Psoas muscle (tissue), 8 donors: ENCODE data around the gene RAB32. TPM values are rescaled to one million over a fixed set of nuclear protein-coding genes. Genes with fewer than 3 reads are reported as not detected.

ENCODE experiments used
- ATAC-seq, 4 donors: fragments of 200-7000 bp; cut with Tn5 transposase; one replicate each; pipeline ENCODE4 v1.9.1; 2020; ENCODE audit warnings: moderate library complexity in 3 of 4, mild to moderate bottlenecking in 2 of 4
- DNase-seq, 2 donors: peaks; one replicate each; pipeline ENCODE4 v3.0.0-alpha.2; 2020
- H3K27ac ChIP-seq: fragments of 200-600 bp; one replicate; pipeline ENCODE4 v1.8.0; 2022
- H3K27me3 ChIP-seq, 3 donors: fragments of 200-600 bp in 1 of 3; one replicate each; pipeline versions ENCODE4 v1.6.1 to v1.8.0; 2013 to 2022; ENCODE audit warnings: low read length in 2 of 3, mild to moderate bottlenecking in 2 of 3, moderate library complexity in 1 of 3; ENCODE audit not compliant: insufficient read depth in 3 of 3
- H3K36me3 ChIP-seq, 2 donors: fragments of 200-600 bp in 1 of 2; one replicate each; pipeline versions ENCODE4 v1.6.1 to v1.8.0; 2013 to 2022; ENCODE audit warnings: low read depth in 1 of 2, mild to moderate bottlenecking in 1 of 2, moderate library complexity in 1 of 2; ENCODE audit not compliant: insufficient read depth in 1 of 2
- H3K4me1 ChIP-seq: fragments of 200-600 bp; one replicate; pipeline ENCODE4 v1.8.0; 2022
- H3K4me3 ChIP-seq: fragments of 200-600 bp; one replicate; pipeline ENCODE4 v1.8.0; 2022; ENCODE audit warnings: mild to moderate bottlenecking
- H3K9me3 ChIP-seq: fragments of 200-600 bp; one replicate; pipeline ENCODE4 v1.8.0; 2022
- WGBS, 3 donors: extraction: QIAGEN DNeasy Blood & Tissue Kit; methylation state at CpG; one replicate each; pipeline versions ENCODE4 v1.1.6 to v1.1.7; 2013; 5-methylcytosine and 5-hydroxymethylcytosine counted together
- intact Hi-C, 2 donors: fragments of 100-400 bp; cut with DNase I; formaldehyde crosslinking; loops; one replicate each; pipeline versions ENCODE4 v1.11.0 to v1.14.2; 2022
- polyA plus RNA-seq, 3 donors: library from polyadenylated mRNA; stranded (reverse); fragments of 200-250 nt; gene quantifications; one replicate each; pipeline ENCODE4 v1.2.3, GENCODE V29; 2013
- total RNA-seq, 4 donors: library from RNA; stranded (reverse); fragmentation: NEBNext Ultra II Directional in 2 of 4; extraction: Animal tissue kit (Norgen Biotek cat#: 25700) in 2 of 4; gene quantifications; one replicate each; pipeline versions ENCODE4 v1.2.1 to v1.2.4, GENCODE V29; 2021 to 2023
- TF ChIP-seq, protein P1 (sequence below): fragments of 200-600 bp; IDR thresholded peaks from one replicate; pipeline ENCODE4 v1.8.0; 2022; ENCODE audit warnings: antibody characterized with exemption
- donor health status: healthy with polysubstance abuse.
- donor health status: DM: no; HTN: no; CAD: no; lungs with moderate emphysema.
- donor health status: Bipolar disorder and iron deficiency.
- donor health status: healthy.
- donor health status: DM: yes; HTN: yes; CAD: no.
- donor health status: DM: no; HTN: no; CAD: no.
- donor health status: DM: no; HTN: no; CAD: no.
- donor health status: DM: yes; HTN: yes; CAD: no.

Gene RAB32
- total and polyA plus RNA-seq, 7 donors = 2.2 to 4.6 (median 3.0) TPM

DNA sequence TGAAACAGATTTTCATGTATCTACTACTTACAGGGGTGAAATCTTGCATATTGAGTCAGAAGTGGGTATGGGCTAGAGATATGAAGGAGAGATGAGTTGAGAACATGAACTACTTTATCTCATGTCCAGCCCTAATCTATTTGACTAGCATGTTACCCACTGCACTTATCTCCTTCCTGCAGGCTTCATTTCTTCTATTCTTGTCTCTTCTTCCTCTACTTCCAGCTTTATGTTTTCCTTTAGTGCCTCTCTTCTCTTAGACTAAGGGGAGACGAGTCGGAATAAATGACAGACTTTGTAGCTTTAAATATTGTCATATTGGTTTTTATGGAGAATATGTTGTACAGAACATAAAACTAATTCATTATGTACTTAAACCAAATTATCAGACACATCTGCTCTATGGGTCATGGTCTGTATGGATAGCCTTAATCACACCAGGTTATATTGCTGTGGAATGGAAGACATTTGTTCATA lies 5.3 kb downstream of the RAB32 start:
- 86 to 98% (median 95%) methylated on average over 2 of the region's 2 CpGs for WGBS, 3 donors
- DNase-seq = no peak

DNA sequence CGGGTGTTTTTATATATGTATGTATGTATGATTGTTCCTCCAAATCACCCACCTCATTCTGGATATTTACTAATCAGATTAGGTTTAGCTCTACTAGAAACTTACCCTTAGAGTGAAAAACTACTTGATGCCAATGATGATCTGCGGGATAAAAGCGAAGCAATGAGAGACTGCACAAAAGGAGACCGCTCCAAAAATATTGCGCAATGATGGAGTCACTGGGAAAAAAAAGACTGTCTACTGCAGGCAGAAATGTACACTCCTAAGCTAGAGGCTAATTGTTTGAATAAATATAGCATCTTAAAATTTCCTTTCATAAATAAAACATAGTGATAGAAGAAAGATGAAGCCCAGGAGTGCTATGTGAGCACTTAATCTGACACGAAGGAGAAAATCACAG lies 7.3 kb downstream of the RAB32 start:
- Histone ChIP-seq H3K4me3 (no peak overlapping the region), H3K4me1 (peaks cover 9% of the 10 kb centered on the region), H3K27me3 (no peaks in the 10 kb centered on the region), H3K9me3 (no peaks in the 10 kb centered on the region), H3K36me3 (peaks cover 0 to 18% of the 10 kb centered on the region in 2 donors), H3K27ac (no peak overlapping the region)
- 42 to 59% (median 50%) methylated on average over 6 of the region's 6 CpGs for WGBS, 3 donors
- ATAC-seq = peak in 1 of 4 donors; percentile 58
- intact Hi-C loops = no loop called here
- no peak for DNase-seq
- TF ChIP-seq, protein P1, sequence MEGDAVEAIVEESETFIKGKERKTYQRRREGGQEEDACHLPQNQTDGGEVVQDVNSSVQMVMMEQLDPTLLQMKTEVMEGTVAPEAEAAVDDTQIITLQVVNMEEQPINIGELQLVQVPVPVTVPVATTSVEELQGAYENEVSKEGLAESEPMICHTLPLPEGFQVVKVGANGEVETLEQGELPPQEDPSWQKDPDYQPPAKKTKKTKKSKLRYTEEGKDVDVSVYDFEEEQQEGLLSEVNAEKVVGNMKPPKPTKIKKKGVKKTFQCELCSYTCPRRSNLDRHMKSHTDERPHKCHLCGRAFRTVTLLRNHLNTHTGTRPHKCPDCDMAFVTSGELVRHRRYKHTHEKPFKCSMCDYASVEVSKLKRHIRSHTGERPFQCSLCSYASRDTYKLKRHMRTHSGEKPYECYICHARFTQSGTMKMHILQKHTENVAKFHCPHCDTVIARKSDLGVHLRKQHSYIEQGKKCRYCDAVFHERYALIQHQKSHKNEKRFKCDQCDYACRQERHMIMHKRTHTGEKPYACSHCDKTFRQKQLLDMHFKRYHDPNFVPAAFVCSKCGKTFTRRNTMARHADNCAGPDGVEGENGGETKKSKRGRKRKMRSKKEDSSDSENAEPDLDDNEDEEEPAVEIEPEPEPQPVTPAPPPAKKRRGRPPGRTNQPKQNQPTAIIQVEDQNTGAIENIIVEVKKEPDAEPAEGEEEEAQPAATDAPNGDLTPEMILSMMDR = no peak

More for the DNA sequence above, 5.3 kb downstream of the RAB32 start:
- H3K9me3 ChIP-seq = no peaks in the 10 kb centered on the region
- TF ChIP-seq, protein P1 = no peak
- H3K27ac ChIP-seq = no peak overlapping the region
- peaks cover 9% of the 10 kb centered on the region for H3K4me1 ChIP-seq
- H3K27me3 ChIP-seq = no peaks in the 10 kb centered on the region
- intact Hi-C loops = loop anchor here in 1 of 2 donors (10.0 kb wide), 1 partner anchor 584 kb away; the partner anchor contains the start of gene SHPRH
- no peak overlapping the region for H3K4me3 ChIP-seq
- no peak for ATAC-seq
- peaks cover 0 to 5% of the 10 kb centered on the region in 2 donors for H3K36me3 ChIP-seq

DNA sequence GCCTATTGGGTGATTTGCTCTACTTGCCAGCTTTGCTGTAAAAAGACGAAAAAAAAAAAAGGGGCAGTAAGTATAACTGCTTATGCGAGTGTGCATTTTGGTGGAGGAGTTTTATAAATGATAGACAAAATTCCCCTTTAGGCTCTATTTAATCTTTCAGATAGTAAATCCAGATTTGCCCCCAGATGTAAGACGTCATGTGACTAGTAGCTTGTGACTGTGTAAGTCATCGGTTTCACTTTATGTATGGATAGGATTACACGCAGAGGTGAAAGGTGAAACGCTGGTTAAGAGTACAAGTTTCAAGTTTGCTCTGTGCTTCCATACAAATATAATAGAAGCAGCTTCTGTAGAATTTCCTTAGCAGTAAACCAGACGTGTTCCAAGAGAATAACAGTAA lies 7.9 kb downstream of the RAB32 start:
- no peak for ATAC-seq
- peak overlapping the region; percentile 17 for H3K4me3 ChIP-seq
- no peak overlapping the region for H3K27ac ChIP-seq
- no peaks in the 10 kb centered on the region for H3K9me3 ChIP-seq
- H3K36me3 ChIP-seq = peaks cover 0 to 18% of the 10 kb centered on the region in 2 donors
- TF ChIP-seq, protein P1 = no peak
- H3K4me1 ChIP-seq = peaks cover 9% of the 10 kb centered on the region
- 50 to 67% (median 52%) methylated on average over 7 of the region's 7 CpGs for WGBS, 3 donors
- no peaks in the 10 kb centered on the region for H3K27me3 ChIP-seq
- no peak for DNase-seq
- intact Hi-C loops = no loop called here

DNA sequence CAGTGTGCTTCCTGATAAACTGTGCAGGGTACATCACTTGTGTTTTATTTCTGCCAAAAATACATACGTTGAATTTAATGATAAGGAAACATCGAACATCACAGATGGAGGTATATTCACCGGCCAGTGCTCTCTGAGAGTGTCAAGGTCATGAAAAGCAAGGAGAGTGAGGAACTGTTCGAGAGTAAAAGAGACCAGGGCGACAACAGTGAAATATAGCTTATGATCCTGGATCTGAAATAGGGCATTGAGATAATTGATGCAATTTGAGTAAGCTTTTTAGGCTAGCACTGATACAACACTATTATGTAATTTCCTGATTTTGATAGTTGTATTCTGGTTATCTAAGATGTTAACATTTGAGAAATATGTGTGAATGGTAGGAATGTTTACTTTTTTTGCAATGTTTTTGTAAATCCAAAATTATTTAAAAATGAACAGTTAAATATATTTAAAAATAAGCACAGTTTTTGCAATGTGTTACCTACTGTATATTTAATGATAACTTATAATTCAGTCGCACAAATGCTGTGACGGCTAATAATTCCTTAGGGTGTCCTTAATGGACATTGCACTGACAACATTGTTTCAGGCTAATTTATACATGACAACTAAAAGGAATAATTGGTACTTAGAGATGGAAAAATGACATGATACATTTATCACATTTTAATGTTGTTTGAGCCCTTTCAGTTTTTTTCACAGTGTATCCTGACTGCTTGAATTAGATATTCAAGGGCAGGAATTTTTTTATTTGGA lies 9.9 kb downstream of the RAB32 start:
- H3K27me3 ChIP-seq = no peaks in the 10 kb centered on the region
- H3K36me3 ChIP-seq = peaks cover 0 to 18% of the 10 kb centered on the region in 2 donors
- H3K9me3 ChIP-seq = no peaks in the 10 kb centered on the region
- ATAC-seq = no peak
- intact Hi-C loops = no loop called here
- H3K27ac ChIP-seq = no peak overlapping the region
- WGBS, 3 donors = 81 to 84% (median 83%) methylated on average over 7 of the region's 7 CpGs
- H3K4me1 ChIP-seq = peaks cover 9% of the 10 kb centered on the region
- TF ChIP-seq, protein P1 = no peak
- DNase-seq = no peak
- H3K4me3 ChIP-seq = no peak overlapping the region
